H9 (cell line): ENCODE data around the gene FBXW9. TPM values are rescaled to one million over a fixed set of nuclear protein-coding genes. Genes with fewer than 3 reads are reported as not detected.

Source experiments
- DNase-seq: peaks from one replicate; pipeline ENCODE4 v3.0.0-alpha.2; 2017
- H2AFZ ChIP-seq: one replicate; pipeline ENCODE4 v1.6.1; 2013; ENCODE audit warnings: mild to moderate bottlenecking, low read length, control low read depth, moderate library complexity
- H2AK5ac ChIP-seq: 2 replicates; pipeline ENCODE4 v1.6.1; 2013; ENCODE audit warnings: low read length, control low read depth, mixed read lengths; ENCODE audit not compliant: insufficient read length
- H2BK120ac ChIP-seq: one replicate; pipeline ENCODE4 v1.6.1; 2013; ENCODE audit warnings: low read depth, mild to moderate bottlenecking, low read length, control low read depth, inconsistent platforms; ENCODE audit not compliant: poor library complexity, severe bottlenecking
- H2BK12ac ChIP-seq: 2 replicates; pipeline ENCODE4 v1.6.1; 2013; ENCODE audit warnings: low read length, control low read depth, mixed read lengths, low read depth; ENCODE audit not compliant: insufficient read length
- H2BK15ac ChIP-seq: 2 replicates; pipeline ENCODE4 v1.6.1; 2013; ENCODE audit warnings: low read depth, low read length, control low read depth
- H2BK20ac ChIP-seq: one replicate; pipeline ENCODE4 v1.6.1; 2013; ENCODE audit warnings: low read depth, mild to moderate bottlenecking, low read length, control low read depth, inconsistent platforms; ENCODE audit not compliant: poor library complexity, severe bottlenecking
- H2BK5ac ChIP-seq: 2 replicates; pipeline ENCODE4 v1.6.1; 2013; ENCODE audit warnings: low read length, control low read depth, mixed read lengths; ENCODE audit not compliant: insufficient read length
- H3K14ac ChIP-seq: 2 replicates; pipeline ENCODE4 v1.6.1; 2013; ENCODE audit warnings: low read length, control low read depth; ENCODE audit not compliant: insufficient read depth
- H3K18ac ChIP-seq: 2 replicates; pipeline ENCODE4 v1.6.1; 2013; ENCODE audit warnings: low read depth, mild to moderate bottlenecking, mixed read lengths, low read length, control low read depth; ENCODE audit not compliant: insufficient read length
- H3K23ac ChIP-seq: 2 replicates; pipeline ENCODE4 v1.6.1; 2013; ENCODE audit warnings: low read length, control low read depth, mixed read lengths, low read depth; ENCODE audit not compliant: insufficient read length
- H3K23me2 ChIP-seq: 2 replicates; pipeline ENCODE4 v1.6.1; 2013; ENCODE audit warnings: low read depth, mild to moderate bottlenecking, mixed read lengths, low read length, control low read depth; ENCODE audit not compliant: insufficient read length, poor library complexity, severe bottlenecking
- H3K27ac ChIP-seq: 2 replicates; pipeline ENCODE4 v1.5.1; 2013; ENCODE audit warnings: low read length, control low read depth, mixed read lengths, low read depth; ENCODE audit not compliant: insufficient read length
- H3K27me3 ChIP-seq: 2 replicates; pipeline ENCODE4 v1.6.1; 2013; ENCODE audit warnings: low read length, control low read depth, inconsistent platforms; ENCODE audit not compliant: insufficient read depth
- H3K4ac ChIP-seq: 2 replicates; pipeline ENCODE4 v1.6.1; 2013; ENCODE audit warnings: low read depth, mild to moderate bottlenecking, control low read depth, inconsistent platforms, low read length, moderate library complexity
- H3K4me1 ChIP-seq: 2 replicates; pipeline ENCODE4 v1.6.1; 2013; ENCODE audit warnings: low read length, control low read depth, inconsistent platforms; ENCODE audit not compliant: insufficient read depth
- H3K4me2 ChIP-seq: 2 replicates; pipeline ENCODE4 v1.6.1; 2013; ENCODE audit warnings: low read length, control low read depth, mixed read lengths; ENCODE audit not compliant: insufficient read length, insufficient read depth
- H3K56ac ChIP-seq: 2 replicates; pipeline ENCODE4 v1.6.1; 2013; ENCODE audit warnings: low read depth, mild to moderate bottlenecking, mixed read lengths, low read length, control low read depth; ENCODE audit not compliant: insufficient read length
- H3K79me1 ChIP-seq: 2 replicates; pipeline ENCODE4 v1.6.1; 2013; ENCODE audit warnings: low read depth, mild to moderate bottlenecking, moderate library complexity, low read length, control low read depth, inconsistent platforms; ENCODE audit not compliant: insufficient read depth, poor library complexity, severe bottlenecking
- H3K79me2 ChIP-seq: 2 replicates; pipeline ENCODE4 v1.6.1; 2013; ENCODE audit warnings: low read length, control low read depth, inconsistent platforms; ENCODE audit not compliant: insufficient read depth
- H3K9ac ChIP-seq: 2 replicates; pipeline ENCODE4 v1.6.1; 2013; ENCODE audit warnings: low read length, control low read depth, mixed read lengths; ENCODE audit not compliant: insufficient read length; ENCODE audit errors: extremely low read depth
- H3K9me3 ChIP-seq: one replicate; pipeline ENCODE4 v1.6.1; 2013; ENCODE audit warnings: low read depth, low read length, inconsistent platforms; ENCODE audit not compliant: control insufficient read depth
- H3T11ph ChIP-seq: one replicate; pipeline ENCODE4 v1.6.1; 2013; ENCODE audit warnings: mild to moderate bottlenecking, low read length, control low read depth, inconsistent platforms
- H4K20me1 ChIP-seq: one replicate; pipeline ENCODE4 v1.6.1; 2013; ENCODE audit not compliant: control insufficient read depth, insufficient read length, insufficient read depth
- H4K5ac ChIP-seq: 2 replicates; pipeline ENCODE4 v1.6.1; 2013; ENCODE audit warnings: low read depth, mild to moderate bottlenecking, mixed read lengths, low read length, control low read depth; ENCODE audit not compliant: insufficient read length
- H4K8ac ChIP-seq: replicated peaks from 2 replicates; pipeline ENCODE4 v1.6.1; 2013; ENCODE audit warnings: low read length, control low read depth, mixed read lengths, low read depth; ENCODE audit not compliant: insufficient read length
- H4K91ac ChIP-seq: 2 replicates; pipeline ENCODE4 v1.6.1; 2013; ENCODE audit warnings: low read depth, mild to moderate bottlenecking, moderate library complexity, mixed read lengths, low read length, control low read depth; ENCODE audit not compliant: insufficient read length
- H3K27ac Mint-ChIP-seq, 3 experiments: 2 replicates in 2 of 3; 3 replicates in 1 of 3; pipeline ENCODE4 v1.8.0; 2020 to 2021; ENCODE audit warnings: mixed read lengths in 3 of 3, mild to moderate bottlenecking in 1 of 3, moderate library complexity in 1 of 3
- H3K27me3 Mint-ChIP-seq: 2 replicates; pipeline ENCODE4 v1.8.0; 2021; ENCODE audit warnings: low read depth, mild to moderate bottlenecking, moderate library complexity, mixed read lengths
- H3K36me3 Mint-ChIP-seq, 3 experiments: 2 replicates in 2 of 3; 3 replicates in 1 of 3; pipeline ENCODE4 v1.8.0; 2020 to 2021; ENCODE audit warnings: low read depth in 3 of 3, mixed read lengths in 3 of 3; ENCODE audit not compliant: insufficient read depth in 1 of 3
- H3K4me1 Mint-ChIP-seq, 2 experiments: 2 replicates each; pipeline ENCODE4 v1.8.0; 2020; ENCODE audit warnings: mixed read lengths in 2 of 2
- H3K4me3 Mint-ChIP-seq, 2 experiments: 2 replicates in 1 of 2; 3 replicates in 1 of 2; pipeline ENCODE4 v1.8.0; 2020 to 2021; ENCODE audit warnings: mild to moderate bottlenecking in 2 of 2, mixed read lengths in 2 of 2, moderate library complexity in 1 of 2
- H3K9me3 Mint-ChIP-seq, 2 experiments: 2 replicates in 1 of 2; 3 replicates in 1 of 2; pipeline ENCODE4 v1.8.0; 2020; ENCODE audit warnings: mild to moderate bottlenecking in 2 of 2, mixed read lengths in 2 of 2, moderate library complexity in 1 of 2
- WGBS: extraction: QIAGEN DNeasy Blood & Tissue Kit; methylation state at CpG from one replicate; pipeline ENCODE4 v1.1.7; 2013; ENCODE audit warnings: missing lambda C conversion rate, low lambda C conversion rate, mixed read lengths; ENCODE audit not compliant: insufficient read length; ENCODE audit errors: extremely low coverage; 5-methylcytosine and 5-hydroxymethylcytosine counted together
- total RNA-seq: library from RNA; stranded (reverse); gene quantifications from 2 replicates; pipeline ENCODE4 v1.2.1, GENCODE V29; 2021
- TF ChIP-seq, protein P1 (sequence below): fragments of 200-600 bp; sonication (generic); conservative IDR thresholded peaks from 3 replicates; pipeline ENCODE4 v1.8.0; 2021; ENCODE audit warnings: antibody characterized with exemption, mild to moderate bottlenecking

Gene FBXW9
- total RNA-seq, 1 experiment from 2014 or later: 11.7 TPM

- no peak overlapping the region for H2BK12ac ChIP-seq
- H3K56ac ChIP-seq: no peak overlapping the region
- no peaks in the 10 kb centered on the region for H3K27me3 ChIP-seq
- TF ChIP-seq, protein P1, sequence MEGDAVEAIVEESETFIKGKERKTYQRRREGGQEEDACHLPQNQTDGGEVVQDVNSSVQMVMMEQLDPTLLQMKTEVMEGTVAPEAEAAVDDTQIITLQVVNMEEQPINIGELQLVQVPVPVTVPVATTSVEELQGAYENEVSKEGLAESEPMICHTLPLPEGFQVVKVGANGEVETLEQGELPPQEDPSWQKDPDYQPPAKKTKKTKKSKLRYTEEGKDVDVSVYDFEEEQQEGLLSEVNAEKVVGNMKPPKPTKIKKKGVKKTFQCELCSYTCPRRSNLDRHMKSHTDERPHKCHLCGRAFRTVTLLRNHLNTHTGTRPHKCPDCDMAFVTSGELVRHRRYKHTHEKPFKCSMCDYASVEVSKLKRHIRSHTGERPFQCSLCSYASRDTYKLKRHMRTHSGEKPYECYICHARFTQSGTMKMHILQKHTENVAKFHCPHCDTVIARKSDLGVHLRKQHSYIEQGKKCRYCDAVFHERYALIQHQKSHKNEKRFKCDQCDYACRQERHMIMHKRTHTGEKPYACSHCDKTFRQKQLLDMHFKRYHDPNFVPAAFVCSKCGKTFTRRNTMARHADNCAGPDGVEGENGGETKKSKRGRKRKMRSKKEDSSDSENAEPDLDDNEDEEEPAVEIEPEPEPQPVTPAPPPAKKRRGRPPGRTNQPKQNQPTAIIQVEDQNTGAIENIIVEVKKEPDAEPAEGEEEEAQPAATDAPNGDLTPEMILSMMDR: peak; percentile 94
- H2AFZ ChIP-seq: no peak overlapping the region
- H4K91ac ChIP-seq: no peak overlapping the region
- no peak overlapping the region for H3T11ph ChIP-seq
- H2BK5ac ChIP-seq: no peak overlapping the region
- Mint-ChIP-seq H3K27ac (peak overlapping the region in 1 of 3 experiments; percentile 44; a peak in 2 of 7 replicates), H3K4me1 (peaks cover 2 to 3% of the 10 kb centered on the region in 2 experiments; a peak in 1 of 4 replicates), H3K27me3 (peaks cover 11% of the 10 kb centered on the region), H3K4me3 (peak overlapping the region; percentile 62 to 74), H3K9me3 (peaks cover 3 to 4% of the 10 kb centered on the region in 2 experiments; a peak in 4 of 5 replicates), H3K36me3 (peaks cover 0 to 2% (median 2%) of the 10 kb centered on the region in 3 experiments; a peak in 1 of 7 replicates)
- no peaks in the 10 kb centered on the region for H3K79me2 ChIP-seq
- no peak overlapping the region for H2BK20ac ChIP-seq
- H4K8ac ChIP-seq: no peak overlapping the region
- H3K4ac ChIP-seq: no peak overlapping the region
- no peak overlapping the region for H2BK120ac ChIP-seq
- peak overlapping the region; percentile 69 for H3K18ac ChIP-seq
- WGBS: no CpG with 5 or more reads among the region's 39 CpGs
- peaks cover 4% of the 10 kb centered on the region for H3K23me2 ChIP-seq
- H3K9ac ChIP-seq: peak overlapping the region; percentile 23
- H2AK5ac ChIP-seq: no peak overlapping the region
- H3K79me1 ChIP-seq: no peaks in the 10 kb centered on the region
- H3K23ac ChIP-seq: no peak overlapping the region
- H3K9me3 ChIP-seq: no peaks in the 10 kb centered on the region
- peak; percentile 92 for DNase-seq
- no peak overlapping the region for H3K27ac ChIP-seq
- peak overlapping the region; percentile 32 for H3K4me2 ChIP-seq
- H4K5ac ChIP-seq: no peak overlapping the region
- H3K14ac ChIP-seq: peak overlapping the region; percentile 42
- H4K20me1 ChIP-seq: no peaks in the 10 kb centered on the region
- no peaks in the 10 kb centered on the region for H3K4me1 ChIP-seq
- H2BK15ac ChIP-seq: no peak overlapping the region
These were observed 56.4 kb downstream of the FBXW9 start for GRCh38 chr19:12639901-12640613.

Other genes starting within 250 kb of the FBXW9 start
- 2.1 and 3.8 TPM in 2 replicates for gene ZNF709, start 211.8 kb downstream of the FBXW9 start, total RNA-seq
- 9.4 and 11.3 TPM in 2 replicates for gene ZNF564, start 145.1 kb downstream of the FBXW9 start, total RNA-seq
- gene ZNF490, start 85.8 kb downstream of the FBXW9 start, total RNA-seq: 9.7 and 10.1 TPM in 2 replicates
- gene ZNF791, start 85.7 kb downstream of the FBXW9 start, total RNA-seq: 20.2 and 22.8 TPM in 2 replicates
- 89.2 and 93.5 TPM in 2 replicates for gene MAN2B1, start 29.9 kb downstream of the FBXW9 start, total RNA-seq
- gene WDR83, start 29.8 kb downstream of the FBXW9 start, total RNA-seq: 19.2 and 21.0 TPM in 2 replicates
- 82.9 and 94.9 TPM in 2 replicates for gene DHPS, start 14.8 kb downstream of the FBXW9 start, total RNA-seq
- not detected in 2 replicates for gene GNG14, start 8.6 kb downstream of the FBXW9 start, total RNA-seq
- gene TNPO2, start 27.3 kb upstream of the FBXW9 start, total RNA-seq: 149 and 159 TPM in 2 replicates
- 154 and 161 TPM in 2 replicates for gene TRIR, start 38.1 kb upstream of the FBXW9 start, total RNA-seq
- gene GET3, start 40.9 kb upstream of the FBXW9 start, total RNA-seq: 81.3 and 81.6 TPM in 2 replicates
- gene BEST2, start 55.2 kb upstream of the FBXW9 start, total RNA-seq: 1.6 and 2.0 TPM in 2 replicates
- gene HOOK2, start 78.9 kb upstream of the FBXW9 start, total RNA-seq: 56.8 and 64.7 TPM in 2 replicates
- 15.9 and 18.0 TPM in 2 replicates for gene JUNB, start 94.9 kb upstream of the FBXW9 start, total RNA-seq
- gene PRDX2, start 105.2 kb upstream of the FBXW9 start, total RNA-seq: 468 and 485 TPM in 2 replicates
- 45.8 and 48.1 TPM in 2 replicates for gene THSD8, start 105.4 kb upstream of the FBXW9 start, total RNA-seq
- gene RNASEH2A, start 110.0 kb upstream of the FBXW9 start, total RNA-seq: 79.5 and 86.0 TPM in 2 replicates
- 5.6 and 6.4 TPM in 2 replicates for gene RTBDN, start 137.9 kb upstream of the FBXW9 start, total RNA-seq
- 11.8 and 15.1 TPM in 2 replicates for gene MAST1, start 141.9 kb upstream of the FBXW9 start, total RNA-seq
- 23.8 and 26.0 TPM in 2 replicates for gene DNASE2, start 184.8 kb upstream of the FBXW9 start, total RNA-seq
- 0.37 and 0.53 TPM in 2 replicates for gene KLF1, start 190.6 kb upstream of the FBXW9 start, total RNA-seq
- 53.2 and 54.4 TPM in 2 replicates for gene GCDH, start 194.5 kb upstream of the FBXW9 start, total RNA-seq
- gene SYCE2, start 222.7 kb upstream of the FBXW9 start, total RNA-seq: 1.4 and 1.9 TPM in 2 replicates
- gene FARSA, start 237.1 kb upstream of the FBXW9 start, total RNA-seq: 108 and 110 TPM in 2 replicates
- 887 and 938 TPM in 2 replicates for gene CALR, start 242.0 kb upstream of the FBXW9 start, total RNA-seq
- gene RAD23A, start 249.2 kb upstream of the FBXW9 start, total RNA-seq: 62.2 and 67.0 TPM in 2 replicates